VCaP (cell line): ENCODE measurements around the gene RAD51B.

Experiments used
- H3K27ac ChIP-seq: fragments of 450-650 bp; 2 replicates; pipeline ENCODE4 v1.5.1; 2017
- TF ChIP-seq, protein P1 (sequence below): fragments of 450-650 bp; conservative IDR thresholded peaks from 2 replicates; pipeline ENCODE4 v1.5.1; 2017; ENCODE audit warnings: mild to moderate bottlenecking, moderate library complexity

The RAD51B gene

DNA sequence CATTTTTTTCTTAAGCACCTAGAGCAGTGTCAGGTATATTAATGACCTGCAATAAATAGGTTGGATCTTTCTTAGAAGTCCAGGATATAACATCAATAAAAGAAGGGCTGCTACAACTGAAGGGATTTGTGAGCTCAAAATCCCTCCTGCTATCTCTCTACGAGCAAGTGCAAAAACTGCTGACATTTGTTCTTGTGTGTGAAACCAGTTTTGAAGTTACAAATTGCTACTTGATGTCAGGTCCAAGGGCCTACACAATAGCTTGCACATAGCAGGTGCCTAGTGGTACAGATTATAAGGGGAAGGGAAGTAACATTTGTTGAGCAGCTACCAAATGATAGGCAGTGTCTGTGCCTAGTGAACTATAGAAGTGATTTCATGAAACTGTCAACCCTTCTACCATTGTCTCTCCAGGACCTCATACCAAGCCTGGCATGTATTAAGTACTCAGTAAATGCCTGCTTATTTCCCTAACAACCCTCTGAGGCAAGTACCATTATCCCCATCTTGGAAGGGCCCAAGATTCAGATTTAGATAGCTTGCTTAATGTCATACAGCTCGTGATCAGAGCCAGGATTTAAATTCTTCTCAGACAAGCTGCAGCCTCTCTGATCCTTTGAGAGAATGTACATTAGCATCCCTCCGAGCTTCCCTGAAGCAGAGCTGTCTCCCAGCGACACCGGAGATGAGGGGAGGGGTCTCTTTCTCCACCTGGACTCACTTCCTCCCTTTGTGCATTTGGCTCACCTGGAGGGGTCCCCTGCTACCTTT is 673.0 kb downstream of the RAD51B start:
- TF ChIP-seq, protein P1, sequence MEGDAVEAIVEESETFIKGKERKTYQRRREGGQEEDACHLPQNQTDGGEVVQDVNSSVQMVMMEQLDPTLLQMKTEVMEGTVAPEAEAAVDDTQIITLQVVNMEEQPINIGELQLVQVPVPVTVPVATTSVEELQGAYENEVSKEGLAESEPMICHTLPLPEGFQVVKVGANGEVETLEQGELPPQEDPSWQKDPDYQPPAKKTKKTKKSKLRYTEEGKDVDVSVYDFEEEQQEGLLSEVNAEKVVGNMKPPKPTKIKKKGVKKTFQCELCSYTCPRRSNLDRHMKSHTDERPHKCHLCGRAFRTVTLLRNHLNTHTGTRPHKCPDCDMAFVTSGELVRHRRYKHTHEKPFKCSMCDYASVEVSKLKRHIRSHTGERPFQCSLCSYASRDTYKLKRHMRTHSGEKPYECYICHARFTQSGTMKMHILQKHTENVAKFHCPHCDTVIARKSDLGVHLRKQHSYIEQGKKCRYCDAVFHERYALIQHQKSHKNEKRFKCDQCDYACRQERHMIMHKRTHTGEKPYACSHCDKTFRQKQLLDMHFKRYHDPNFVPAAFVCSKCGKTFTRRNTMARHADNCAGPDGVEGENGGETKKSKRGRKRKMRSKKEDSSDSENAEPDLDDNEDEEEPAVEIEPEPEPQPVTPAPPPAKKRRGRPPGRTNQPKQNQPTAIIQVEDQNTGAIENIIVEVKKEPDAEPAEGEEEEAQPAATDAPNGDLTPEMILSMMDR: no peak
- no peak overlapping the region for H3K27ac ChIP-seq

GRCh38 chr14:68493152-68493911 is 673.8 kb downstream of the RAD51B start:
- no peak overlapping the region for H3K27ac ChIP-seq
- TF ChIP-seq, protein P1: no peak

DNA sequence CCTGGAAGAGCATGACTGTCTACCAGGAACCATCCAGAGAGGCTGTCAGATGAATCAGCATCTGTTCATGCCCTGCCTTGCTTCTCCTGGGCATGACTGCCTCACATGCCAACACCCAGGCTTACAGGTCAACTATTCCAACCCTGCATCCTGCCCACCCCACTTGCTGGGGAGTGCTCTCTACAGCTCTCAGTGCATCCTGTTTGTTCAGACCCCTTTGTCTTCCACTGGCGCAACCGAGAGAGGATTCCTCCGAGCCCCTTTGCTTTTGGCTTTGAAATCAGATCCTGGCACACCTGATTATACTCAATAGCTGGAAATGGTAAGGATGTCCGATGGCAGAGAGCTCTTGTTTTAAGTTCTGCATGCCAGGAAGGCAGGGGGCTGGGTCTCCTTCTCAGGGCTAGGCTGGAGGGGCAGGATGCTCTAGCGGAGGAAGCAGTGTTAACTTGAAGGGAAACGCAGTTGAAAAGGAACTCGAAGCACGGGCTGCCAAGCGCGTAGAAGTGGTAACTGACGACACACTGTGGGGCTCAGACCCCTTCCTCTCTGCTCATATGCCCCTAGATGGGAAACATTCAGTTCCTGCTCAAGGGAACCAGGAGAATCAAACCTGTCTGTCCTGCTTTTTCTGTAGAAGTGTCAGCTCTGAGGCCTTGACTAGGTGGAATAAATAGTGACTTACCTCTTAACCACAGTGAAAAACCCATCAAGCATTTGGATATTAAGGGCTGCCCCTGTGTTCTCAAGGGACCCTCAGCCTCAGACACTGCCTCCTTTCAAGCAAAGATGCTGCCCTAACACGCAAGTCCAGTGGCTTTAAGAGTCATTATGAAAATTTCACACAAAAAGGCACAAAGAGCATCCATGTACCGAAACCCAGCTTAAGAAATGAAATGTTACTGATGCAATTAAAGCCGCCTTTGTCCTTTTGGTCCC is 675.8 kb downstream of the RAD51B start:
- no peak overlapping the region for H3K27ac ChIP-seq
- TF ChIP-seq, protein P1: no peak

DNA sequence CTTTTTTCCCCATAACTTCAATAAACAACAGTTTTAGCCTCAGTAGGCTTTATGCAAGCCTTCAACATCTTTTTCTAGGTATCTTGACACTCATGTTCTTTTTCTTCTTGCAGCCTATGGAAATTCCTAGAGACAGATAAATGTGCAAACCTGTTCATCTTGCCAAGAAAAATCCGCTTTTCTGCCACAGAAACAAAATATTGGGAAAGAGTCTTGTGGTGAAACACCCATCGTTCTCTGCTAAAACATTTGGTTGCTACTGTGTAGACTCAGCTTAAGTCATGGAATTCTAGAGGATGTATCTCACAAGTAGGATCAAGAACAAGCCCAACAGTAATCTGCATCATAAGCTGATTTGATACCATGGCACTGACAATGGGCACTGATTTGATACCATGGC is 677.4 kb downstream of the RAD51B start:
- TF ChIP-seq, protein P1: no peak
- no peak overlapping the region for H3K27ac ChIP-seq

DNA sequence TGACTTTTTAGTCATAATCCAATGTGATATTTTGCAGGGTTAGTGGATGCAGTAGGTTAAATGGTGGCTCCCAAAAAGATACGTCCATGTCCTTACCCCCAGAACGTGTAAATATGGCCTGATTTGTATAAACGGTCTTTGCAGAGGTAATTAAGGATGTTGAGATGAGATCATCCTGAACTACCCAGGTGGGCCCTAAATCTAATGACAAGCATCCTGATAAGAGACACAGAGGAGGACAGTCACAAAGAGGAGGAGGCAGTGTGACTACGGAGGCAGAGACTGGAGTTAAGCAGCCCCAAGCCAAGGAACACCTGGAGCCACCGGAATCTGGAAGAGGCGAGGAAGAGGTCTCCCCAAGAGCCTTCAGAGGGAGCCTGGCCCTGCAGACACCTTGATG is 679.9 kb downstream of the RAD51B start:
- no peak overlapping the region for H3K27ac ChIP-seq
- TF ChIP-seq, protein P1: no peak

GRCh38 chr14:68501171-68501570 is 681.6 kb downstream of the RAD51B start:
- H3K27ac ChIP-seq: no peak overlapping the region
- TF ChIP-seq, protein P1: no peak
